Measurements from ENCODE around the gene BET1. TPM values are rescaled to one million over a fixed set of nuclear protein-coding genes. Genes with fewer than 3 reads are reported as not detected.
A peak's percentile ranks its signal among the peaks of the same experiment; 100 is the strongest.

The BET1 gene
- total RNA-seq, 1 donor from 2014 or later = 18.8 TPM

DNA sequence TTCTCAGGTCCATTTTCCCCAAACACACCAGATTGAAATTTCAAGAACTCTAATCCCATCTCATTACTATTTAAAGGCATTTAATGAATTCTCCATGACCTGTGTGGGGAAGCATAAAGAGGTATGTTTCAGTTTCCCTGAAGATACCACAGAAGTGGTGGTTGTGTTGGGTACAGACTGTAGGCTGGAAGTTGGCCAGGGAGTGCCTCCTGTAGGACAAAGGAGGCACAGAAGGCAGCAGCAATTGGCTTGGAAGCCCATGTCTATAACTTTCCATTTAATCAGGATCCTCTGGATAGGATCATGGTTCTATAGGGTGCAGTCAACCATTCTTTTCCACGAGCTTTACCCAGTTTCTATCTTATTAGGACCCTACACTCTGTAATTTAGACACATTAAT, 8.6 kb upstream of the BET1 start:
- H3K27ac Mint-ChIP-seq (ENCODE audit: unreplicated experiment) = no peak overlapping the region
- H3K27me3 Mint-ChIP-seq (ENCODE audit: low read depth) = peaks cover 11% of the 10 kb centered on the region
- H3K36me3 Mint-ChIP-seq (ENCODE audit: low read depth) = no peaks in the 10 kb centered on the region
- H3K9me3 Mint-ChIP-seq = peaks cover 3% of the 10 kb centered on the region
- H3K4me1 Mint-ChIP-seq = no peaks in the 10 kb centered on the region
- no peak overlapping the region for H3K4me3 Mint-ChIP-seq
- TF ChIP-seq, protein P1, sequence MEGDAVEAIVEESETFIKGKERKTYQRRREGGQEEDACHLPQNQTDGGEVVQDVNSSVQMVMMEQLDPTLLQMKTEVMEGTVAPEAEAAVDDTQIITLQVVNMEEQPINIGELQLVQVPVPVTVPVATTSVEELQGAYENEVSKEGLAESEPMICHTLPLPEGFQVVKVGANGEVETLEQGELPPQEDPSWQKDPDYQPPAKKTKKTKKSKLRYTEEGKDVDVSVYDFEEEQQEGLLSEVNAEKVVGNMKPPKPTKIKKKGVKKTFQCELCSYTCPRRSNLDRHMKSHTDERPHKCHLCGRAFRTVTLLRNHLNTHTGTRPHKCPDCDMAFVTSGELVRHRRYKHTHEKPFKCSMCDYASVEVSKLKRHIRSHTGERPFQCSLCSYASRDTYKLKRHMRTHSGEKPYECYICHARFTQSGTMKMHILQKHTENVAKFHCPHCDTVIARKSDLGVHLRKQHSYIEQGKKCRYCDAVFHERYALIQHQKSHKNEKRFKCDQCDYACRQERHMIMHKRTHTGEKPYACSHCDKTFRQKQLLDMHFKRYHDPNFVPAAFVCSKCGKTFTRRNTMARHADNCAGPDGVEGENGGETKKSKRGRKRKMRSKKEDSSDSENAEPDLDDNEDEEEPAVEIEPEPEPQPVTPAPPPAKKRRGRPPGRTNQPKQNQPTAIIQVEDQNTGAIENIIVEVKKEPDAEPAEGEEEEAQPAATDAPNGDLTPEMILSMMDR (conservative IDR thresholded peaks at IDR 0.05) = no peak
- DNase-seq (ENCODE audit: low read depth, low spot score) = no peak

GRCh38 chr7:94011714-94012353, 7.7 kb upstream of the BET1 start:
- Mint-ChIP-seq H3K4me3 (no peak overlapping the region), H3K36me3 (ENCODE audit: low read depth) (no peaks in the 10 kb centered on the region), H3K27me3 (ENCODE audit: low read depth) (peaks cover 18% of the 10 kb centered on the region), H3K4me1 (no peaks in the 10 kb centered on the region), H3K27ac (ENCODE audit: unreplicated experiment) (no peak overlapping the region), H3K9me3 (peaks cover 3% of the 10 kb centered on the region)
- DNase-seq (ENCODE audit: low read depth, low spot score) = no peak
- TF ChIP-seq, protein P1 (conservative IDR thresholded peaks at IDR 0.05) = no peak

GRCh38 chr7:94008537-94008936, 4.4 kb upstream of the BET1 start:
- H3K27me3 Mint-ChIP-seq (ENCODE audit: low read depth) = peaks cover 37% of the 10 kb centered on the region
- TF ChIP-seq, protein P1 (conservative IDR thresholded peaks at IDR 0.05) = no peak
- no peak overlapping the region for H3K4me3 Mint-ChIP-seq
- no peak overlapping the region for H3K27ac Mint-ChIP-seq (ENCODE audit: unreplicated experiment)
- no peaks in the 10 kb centered on the region for H3K36me3 Mint-ChIP-seq (ENCODE audit: low read depth)
- peaks cover 14% of the 10 kb centered on the region for H3K4me1 Mint-ChIP-seq
- H3K9me3 Mint-ChIP-seq = peaks cover 3% of the 10 kb centered on the region
- DNase-seq (ENCODE audit: low read depth, low spot score) = no peak

DNA sequence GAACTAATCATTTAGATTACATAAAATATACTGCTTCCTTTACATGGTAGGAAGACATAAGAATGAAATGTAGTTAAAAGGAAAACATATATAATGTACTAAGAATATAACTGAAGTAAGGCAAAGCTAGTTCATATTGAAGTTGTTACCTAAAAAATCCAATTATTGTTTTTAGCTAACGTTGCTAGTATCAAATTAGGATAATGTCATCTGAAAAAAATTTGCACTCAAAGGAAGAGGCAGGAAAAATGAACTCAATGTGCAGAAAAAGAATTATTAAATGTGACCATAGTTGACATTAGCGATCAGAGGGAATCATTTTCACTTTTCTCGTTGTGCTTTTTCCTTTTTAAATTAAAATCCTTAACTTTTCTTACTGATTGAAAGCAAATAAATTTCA, 1.6 kb upstream of the BET1 start:
- Mint-ChIP-seq H3K36me3 (ENCODE audit: low read depth) (no peaks in the 10 kb centered on the region), H3K4me1 (peaks cover 25% of the 10 kb centered on the region), H3K9me3 (no peaks in the 10 kb centered on the region), H3K4me3 (no peak overlapping the region), H3K27me3 (ENCODE audit: low read depth) (peaks cover 37% of the 10 kb centered on the region), H3K27ac (ENCODE audit: unreplicated experiment) (no peak overlapping the region)
- no peak for DNase-seq (ENCODE audit: low read depth, low spot score)
- TF ChIP-seq, protein P1 (conservative IDR thresholded peaks at IDR 0.05) = no peak

DNA sequence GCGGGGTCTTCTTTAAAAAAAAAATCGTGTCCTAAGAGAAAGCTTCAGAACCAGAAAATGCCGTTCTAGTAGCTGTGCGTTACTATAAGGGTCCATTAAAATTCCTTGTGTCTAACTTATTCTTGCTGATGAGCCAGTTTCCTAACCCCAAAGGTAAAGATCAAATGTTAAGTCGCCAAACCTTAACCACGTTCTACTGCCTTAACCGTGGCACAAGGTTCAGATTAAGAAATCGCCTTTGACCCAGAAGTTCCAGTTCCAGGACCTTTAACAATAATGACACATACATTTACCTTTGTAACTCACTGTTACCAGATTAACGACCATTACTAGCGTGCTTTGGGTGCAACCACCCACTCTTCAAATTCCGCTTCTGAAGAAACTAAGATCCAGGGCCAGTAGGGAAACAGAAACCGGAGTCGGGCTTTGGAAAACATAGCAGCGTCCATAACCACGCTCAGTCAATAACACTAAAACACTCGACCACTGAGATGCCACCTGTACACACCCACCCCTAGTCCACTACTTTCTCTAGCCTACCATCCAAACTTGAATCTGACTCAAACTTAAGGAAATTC, 620 bp downstream of the BET1 start:
- Mint-ChIP-seq H3K4me3 (peak overlapping the region; percentile 99), H3K27me3 (ENCODE audit: low read depth) (peaks cover 34% of the 10 kb centered on the region), H3K4me1 (peaks cover 25% of the 10 kb centered on the region), H3K9me3 (no peaks in the 10 kb centered on the region), H3K36me3 (ENCODE audit: low read depth) (no peaks in the 10 kb centered on the region), H3K27ac (ENCODE audit: unreplicated experiment) (peak overlapping the region; percentile 98)
- DNase-seq (ENCODE audit: low read depth, low spot score) = no peak
- TF ChIP-seq, protein P1 (conservative IDR thresholded peaks at IDR 0.05) = no peak
